Measurements from ENCODE around the gene SMC1B. TPM values are rescaled to one million over a fixed set of nuclear protein-coding genes. Genes with fewer than 3 reads are reported as not detected.

The SMC1B gene
- total RNA-seq, 1 experiment from 2014 or later, result 0.10 TPM

DNA sequence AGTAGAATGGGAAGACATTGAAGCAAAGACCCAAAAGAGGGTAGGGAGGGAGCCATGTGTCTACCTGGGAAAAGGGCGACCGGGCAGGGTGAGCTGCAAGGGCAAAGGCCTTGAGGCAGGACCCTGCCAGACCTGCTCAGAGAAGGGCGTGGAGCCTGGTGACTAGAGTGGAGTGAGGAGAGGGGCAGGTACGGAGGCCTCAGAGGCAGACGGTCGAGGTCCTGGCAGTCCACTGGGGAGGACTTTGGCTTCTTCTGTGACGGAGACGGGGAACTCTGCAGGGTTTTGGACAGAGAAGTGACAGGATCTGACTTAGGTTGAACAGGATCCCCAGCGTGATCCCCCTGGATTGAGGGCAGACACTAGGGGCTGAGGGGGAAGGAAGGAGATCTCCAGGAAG lies 13.0 kb upstream of the SMC1B start:
- no peaks in the 10 kb centered on the region for H3K4me1 ChIP-seq (ENCODE audit: control insufficient read depth, insufficient read depth, low read length)
- ChIA-PET CTCF (no interaction called here), POLR2A (no interaction called here)
- DNase-seq (ENCODE audit: low read depth, low spot score) (no peak), ATAC-seq (no peak)
- no peak overlapping the region for H3K4me3 ChIP-seq (ENCODE audit: low read depth in 2 of 2, low read length in 2 of 2)
- H3K9me3 ChIP-seq (ENCODE audit: control insufficient read depth, insufficient read depth, low read depth, low read length), result no peaks in the 10 kb centered on the region
- intact Hi-C loops (cut with micrococcal nuclease; ENCODE audit: unreplicated experiment), result no loop called here
- H3K27me3 ChIP-seq (ENCODE audit: control insufficient read depth, insufficient read depth, low read length), result no peaks in the 10 kb centered on the region
- no peak for TF ChIP-seq SIN3A (IDR thresholded peaks at IDR 0.05; ENCODE audit: borderline replicate concordance, insufficient read depth, low read depth, low read length)
- no peak for TF ChIP-seq POLR2AphosphoS5 (IDR thresholded peaks at IDR 0.05; ENCODE audit: low read depth, low read length)
- TF ChIP-seq REST (IDR thresholded peaks at IDR 0.05; ENCODE audit: insufficient read depth in 1 of 2, low read depth in 2 of 2, low read length in 1 of 2), result no peak
- TF ChIP-seq, protein P1, sequence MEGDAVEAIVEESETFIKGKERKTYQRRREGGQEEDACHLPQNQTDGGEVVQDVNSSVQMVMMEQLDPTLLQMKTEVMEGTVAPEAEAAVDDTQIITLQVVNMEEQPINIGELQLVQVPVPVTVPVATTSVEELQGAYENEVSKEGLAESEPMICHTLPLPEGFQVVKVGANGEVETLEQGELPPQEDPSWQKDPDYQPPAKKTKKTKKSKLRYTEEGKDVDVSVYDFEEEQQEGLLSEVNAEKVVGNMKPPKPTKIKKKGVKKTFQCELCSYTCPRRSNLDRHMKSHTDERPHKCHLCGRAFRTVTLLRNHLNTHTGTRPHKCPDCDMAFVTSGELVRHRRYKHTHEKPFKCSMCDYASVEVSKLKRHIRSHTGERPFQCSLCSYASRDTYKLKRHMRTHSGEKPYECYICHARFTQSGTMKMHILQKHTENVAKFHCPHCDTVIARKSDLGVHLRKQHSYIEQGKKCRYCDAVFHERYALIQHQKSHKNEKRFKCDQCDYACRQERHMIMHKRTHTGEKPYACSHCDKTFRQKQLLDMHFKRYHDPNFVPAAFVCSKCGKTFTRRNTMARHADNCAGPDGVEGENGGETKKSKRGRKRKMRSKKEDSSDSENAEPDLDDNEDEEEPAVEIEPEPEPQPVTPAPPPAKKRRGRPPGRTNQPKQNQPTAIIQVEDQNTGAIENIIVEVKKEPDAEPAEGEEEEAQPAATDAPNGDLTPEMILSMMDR (IDR thresholded peaks at IDR 0.05), result no peak
- no peak for TF ChIP-seq TCF7L2 (IDR thresholded peaks at IDR 0.05; ENCODE audit: low read depth, low read length)
- in situ Hi-C loops (cut with HindIII; ENCODE audit: low pct_unique_long_range_greater_than_20kb, low sequenced_read_pairs), result no loop called here
- no peaks in the 10 kb centered on the region for H3K36me3 ChIP-seq (ENCODE audit: control insufficient read depth, insufficient read depth, low read length)
- no TSS peak for BruUV-seq (replicated peaks)
- H3K27ac ChIP-seq (ENCODE audit: low read length), result no peak overlapping the region

- POLR2A ChIA-PET, result no interaction called here
- H3K27me3 ChIP-seq (ENCODE audit: control insufficient read depth, insufficient read depth, low read length), result no peaks in the 10 kb centered on the region
- BruUV-seq (replicated peaks), result no TSS peak
- H3K27ac ChIP-seq (ENCODE audit: low read length), result no peak overlapping the region
- DNase-seq (ENCODE audit: low read depth, low spot score), result no peak
- intact Hi-C loops (cut with micrococcal nuclease; ENCODE audit: unreplicated experiment), result no loop called here
- in situ Hi-C loops (cut with HindIII; ENCODE audit: low pct_unique_long_range_greater_than_20kb, low sequenced_read_pairs), result no loop called here
- CTCF ChIA-PET, result no interaction called here
- no peak for ATAC-seq
- no peaks in the 10 kb centered on the region for H3K4me1 ChIP-seq (ENCODE audit: control insufficient read depth, insufficient read depth, low read length)
- H3K9me3 ChIP-seq (ENCODE audit: control insufficient read depth, insufficient read depth, low read depth, low read length), result no peaks in the 10 kb centered on the region
- TF ChIP-seq TCF7L2 (IDR thresholded peaks at IDR 0.05; ENCODE audit: low read depth, low read length) (no peak), POLR2AphosphoS5 (IDR thresholded peaks at IDR 0.05; ENCODE audit: low read depth, low read length) (no peak), REST (IDR thresholded peaks at IDR 0.05; ENCODE audit: insufficient read depth in 1 of 2, low read depth in 2 of 2, low read length in 1 of 2) (no peak), SIN3A (IDR thresholded peaks at IDR 0.05; ENCODE audit: borderline replicate concordance, insufficient read depth, low read depth, low read length) (no peak)
- TF ChIP-seq, protein P1 (IDR thresholded peaks at IDR 0.05), result no peak
- H3K4me3 ChIP-seq (ENCODE audit: low read depth in 2 of 2, low read length in 2 of 2), result no peak overlapping the region
- no peaks in the 10 kb centered on the region for H3K36me3 ChIP-seq (ENCODE audit: control insufficient read depth, insufficient read depth, low read length)
These were observed 12.3 kb upstream of the SMC1B start for GRCh38 chr22:45425531-45426265.
